RWPE2 (cell line): ENCODE measurements around the gene TMEM131.
"Not testable (repeated sequence)": the region's sequence is repeated elsewhere in the genome, so short reads cannot be mapped to it uniquely, and the experiment has no call there.

Source experiments
- ATAC-seq: fragments of 200-7000 bp; cut with Tn5 transposase; 3 replicates; pipeline ENCODE4 v1.9.1; 2021; ENCODE audit warnings: low read depth
- DNase-seq: peaks from one replicate; pipeline ENCODE4 v3.0.0-alpha.2; 2020; ENCODE audit warnings: low spot score
- H3K27ac ChIP-seq: fragments of 450-650 bp; 2 replicates; pipeline ENCODE4 v1.5.1; 2017; ENCODE audit warnings: mild to moderate bottlenecking; ENCODE audit not compliant: poor library complexity, severe bottlenecking
- H3K27me3 ChIP-seq: fragments of 250-450 bp; sonication (Bioruptor Pico); 2 replicates; pipeline ENCODE4 v1.5.1; 2021; ENCODE audit warnings: mild to moderate bottlenecking, moderate library complexity; ENCODE audit not compliant: insufficient read depth, poor library complexity, severe bottlenecking
- H3K36me3 ChIP-seq: fragments of 250-450 bp; sonication (Bioruptor Pico); 2 replicates; pipeline ENCODE4 v1.5.1; 2020; ENCODE audit warnings: low read depth, mild to moderate bottlenecking, moderate library complexity
- H3K4me1 ChIP-seq: fragments of 250-450 bp; sonication (Bioruptor Pico); 2 replicates; pipeline ENCODE4 v1.5.1; 2021; ENCODE audit warnings: mild to moderate bottlenecking, moderate library complexity; ENCODE audit not compliant: insufficient read depth, poor library complexity, severe bottlenecking
- H3K4me3 ChIP-seq: fragments of 250-450 bp; sonication (Bioruptor Pico); 2 replicates; pipeline ENCODE4 v1.5.1; 2021; ENCODE audit warnings: mild to moderate bottlenecking, moderate library complexity; ENCODE audit not compliant: severe bottlenecking
- H3K9me3 ChIP-seq: fragments of 250-450 bp; sonication (Bioruptor Pico); 2 replicates; pipeline ENCODE4 v1.5.1; 2021; ENCODE audit warnings: mild to moderate bottlenecking, moderate library complexity; ENCODE audit not compliant: severe bottlenecking
- TF ChIP-seq, protein P1 (sequence below): fragments of 450-650 bp; IDR thresholded peaks from one replicate; pipeline ENCODE4 v1.5.1; 2017; ENCODE audit warnings: mild to moderate bottlenecking, moderate library complexity; ENCODE audit not compliant: poor library complexity, severe bottlenecking

TMEM131 gene

DNA sequence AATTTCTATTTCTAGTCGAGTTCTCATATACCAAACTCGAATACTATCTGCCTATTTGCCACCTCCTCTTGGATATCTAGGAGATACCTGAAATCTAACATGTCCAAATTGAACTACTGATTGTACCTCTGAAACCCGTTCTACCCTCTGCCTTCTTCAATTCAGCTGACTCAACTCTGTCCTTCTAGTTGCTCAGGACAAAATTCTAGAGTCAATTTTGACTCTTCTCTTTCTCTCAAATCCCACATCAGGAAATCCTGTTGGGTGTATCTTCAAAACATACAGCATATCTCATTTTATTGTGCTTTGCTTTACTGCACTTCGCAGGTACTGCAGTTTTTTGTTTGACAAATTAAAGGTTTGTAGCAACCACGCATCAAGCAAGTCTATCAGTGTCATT is 144.6 kb downstream of the TMEM131 start:
- no peak overlapping the region for H3K4me3 ChIP-seq
- no peak overlapping the region for H3K27ac ChIP-seq
- no peaks in the 10 kb centered on the region for H3K27me3 ChIP-seq
- no peaks in the 10 kb centered on the region for H3K36me3 ChIP-seq
- H3K9me3 ChIP-seq, result peaks cover 7% of the 10 kb centered on the region
- ATAC-seq (no peak), DNase-seq (no peak)
- peaks cover 32% of the 10 kb centered on the region for H3K4me1 ChIP-seq
- TF ChIP-seq, protein P1, sequence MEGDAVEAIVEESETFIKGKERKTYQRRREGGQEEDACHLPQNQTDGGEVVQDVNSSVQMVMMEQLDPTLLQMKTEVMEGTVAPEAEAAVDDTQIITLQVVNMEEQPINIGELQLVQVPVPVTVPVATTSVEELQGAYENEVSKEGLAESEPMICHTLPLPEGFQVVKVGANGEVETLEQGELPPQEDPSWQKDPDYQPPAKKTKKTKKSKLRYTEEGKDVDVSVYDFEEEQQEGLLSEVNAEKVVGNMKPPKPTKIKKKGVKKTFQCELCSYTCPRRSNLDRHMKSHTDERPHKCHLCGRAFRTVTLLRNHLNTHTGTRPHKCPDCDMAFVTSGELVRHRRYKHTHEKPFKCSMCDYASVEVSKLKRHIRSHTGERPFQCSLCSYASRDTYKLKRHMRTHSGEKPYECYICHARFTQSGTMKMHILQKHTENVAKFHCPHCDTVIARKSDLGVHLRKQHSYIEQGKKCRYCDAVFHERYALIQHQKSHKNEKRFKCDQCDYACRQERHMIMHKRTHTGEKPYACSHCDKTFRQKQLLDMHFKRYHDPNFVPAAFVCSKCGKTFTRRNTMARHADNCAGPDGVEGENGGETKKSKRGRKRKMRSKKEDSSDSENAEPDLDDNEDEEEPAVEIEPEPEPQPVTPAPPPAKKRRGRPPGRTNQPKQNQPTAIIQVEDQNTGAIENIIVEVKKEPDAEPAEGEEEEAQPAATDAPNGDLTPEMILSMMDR, result no peak

DNA sequence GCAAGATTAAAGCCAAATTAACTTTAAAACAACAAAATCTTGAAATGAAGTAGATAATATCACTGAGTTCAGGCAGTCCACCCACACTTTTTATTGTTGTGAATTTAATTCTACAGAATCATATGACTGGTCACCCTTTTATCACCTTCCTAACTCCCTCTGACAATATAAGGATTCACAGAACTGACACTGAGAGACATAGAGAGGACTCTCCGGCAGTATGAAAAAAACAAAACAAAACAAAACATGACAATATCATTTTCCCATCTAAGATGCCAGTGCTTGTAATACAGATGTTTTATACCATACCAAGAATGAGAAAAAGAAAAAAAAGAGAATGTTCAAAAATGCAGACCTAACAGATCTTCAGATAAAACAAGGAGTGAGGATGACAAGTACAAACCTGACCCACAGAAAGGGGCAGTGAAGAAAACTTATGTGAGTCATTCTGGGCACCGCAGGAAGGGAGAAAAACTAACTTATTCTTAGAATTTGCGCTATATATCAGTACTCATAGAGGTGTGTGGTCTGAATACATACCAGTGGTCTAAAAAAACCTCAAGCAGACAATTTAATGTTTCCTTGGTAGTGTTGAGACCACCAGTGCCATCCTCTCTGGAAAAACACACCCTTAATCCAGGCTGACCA is 145.7 kb downstream of the TMEM131 start:
- H3K4me3 ChIP-seq, result no peak overlapping the region
- H3K27ac ChIP-seq, result peak overlapping the region; percentile 55
- H3K27me3 ChIP-seq, result no peaks in the 10 kb centered on the region
- peak; percentile 94 for ATAC-seq
- H3K4me1 ChIP-seq, result peaks cover 32% of the 10 kb centered on the region
- no peak for DNase-seq
- peaks cover 7% of the 10 kb centered on the region for H3K9me3 ChIP-seq
- TF ChIP-seq, protein P1, result no peak
- no peaks in the 10 kb centered on the region for H3K36me3 ChIP-seq

DNA sequence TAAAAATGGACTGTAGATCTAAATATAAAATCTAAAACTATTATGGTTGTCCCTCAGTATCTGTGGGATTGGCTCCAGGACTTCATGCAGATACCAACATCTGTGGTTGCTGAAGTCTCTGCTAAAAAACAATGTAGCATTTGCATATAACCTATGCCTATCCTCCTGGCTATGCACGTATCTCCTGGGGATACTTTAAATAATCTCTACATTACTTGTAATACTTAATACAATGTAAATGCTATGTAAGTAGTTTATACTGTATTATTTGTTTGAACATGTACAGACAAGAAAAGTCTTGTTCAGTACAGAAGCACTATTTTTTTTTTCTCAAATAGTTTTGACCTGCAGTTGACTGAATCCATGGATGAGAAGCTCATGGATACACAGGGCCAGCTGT is 147.4 kb downstream of the TMEM131 start:
- Histone ChIP-seq H3K27ac (peak overlapping the region; percentile 55), H3K36me3 (no peaks in the 10 kb centered on the region; the same call in 1 of the 2 replicates), H3K27me3 (no peaks in the 10 kb centered on the region), H3K9me3 (peaks cover 7% of the 10 kb centered on the region), H3K4me3 (no peak overlapping the region), H3K4me1 (peaks cover 32% of the 10 kb centered on the region)
- ATAC-seq (peak; percentile 43), DNase-seq (no peak)
- TF ChIP-seq, protein P1, result no peak

DNA sequence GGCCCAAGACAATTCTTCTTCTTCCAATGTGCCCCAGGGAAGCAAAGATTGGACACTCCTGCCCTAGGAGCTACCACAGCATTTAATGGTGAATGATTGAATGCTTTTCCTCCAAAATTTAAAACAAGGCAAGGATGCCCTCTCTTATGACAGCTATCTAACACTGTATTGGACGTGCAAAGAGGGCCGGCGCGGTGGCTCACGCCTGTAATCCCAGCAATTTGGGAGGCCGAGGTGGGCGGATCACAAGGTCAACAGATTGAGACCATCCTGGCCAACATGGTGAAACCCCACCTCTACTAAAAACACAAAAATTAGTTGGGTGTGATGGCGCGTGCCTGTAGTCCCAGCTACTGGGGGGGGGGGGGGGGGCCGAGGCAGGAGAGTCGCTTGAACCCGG is 149.0 kb downstream of the TMEM131 start:
- not testable (repeated sequence) for H3K9me3 ChIP-seq, H3K36me3 ChIP-seq, H3K27ac ChIP-seq, H3K27me3 ChIP-seq, ATAC-seq, H3K4me3 ChIP-seq, DNase-seq
- H3K4me1 ChIP-seq, result peaks cover 32% of the 10 kb centered on the region

DNA sequence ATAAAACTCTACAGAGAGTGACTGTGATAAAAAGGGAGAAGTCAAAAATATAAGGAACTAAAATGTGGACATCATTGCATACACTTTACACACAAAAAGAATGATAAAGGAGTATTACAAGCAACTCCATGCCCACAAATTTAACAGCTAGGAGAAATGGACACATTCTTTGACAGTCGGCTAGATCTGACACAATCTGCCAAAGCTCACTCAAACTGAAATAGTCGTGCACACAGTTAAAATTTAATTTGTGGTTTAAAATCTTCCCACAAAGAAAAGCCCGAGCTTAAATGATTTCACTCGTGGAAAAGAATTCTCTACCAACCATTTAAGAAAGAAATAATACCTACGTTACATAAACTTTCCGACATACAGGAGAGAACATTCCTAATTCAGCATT is 149.9 kb downstream of the TMEM131 start:
- peaks cover 7% of the 10 kb centered on the region for H3K9me3 ChIP-seq
- no peak overlapping the region for H3K27ac ChIP-seq
- TF ChIP-seq, protein P1, result no peak
- DNase-seq (no peak), ATAC-seq (no peak)
- H3K4me3 ChIP-seq, result no peak overlapping the region
- no peaks in the 10 kb centered on the region for H3K27me3 ChIP-seq
- H3K4me1 ChIP-seq, result peaks cover 32% of the 10 kb centered on the region
- H3K36me3 ChIP-seq, result peaks cover 11% of the 10 kb centered on the region
